LNCAP (cell line): Measurements from ENCODE around the gene CPD.

Source experiments
- TF ChIP-seq, protein P1 (sequence below): fragments of 450-650 bp; IDR thresholded peaks from 2 replicates; pipeline ENCODE4 v1.5.1; 2017; ENCODE audit warnings: mild to moderate bottlenecking

CPD gene

DNA sequence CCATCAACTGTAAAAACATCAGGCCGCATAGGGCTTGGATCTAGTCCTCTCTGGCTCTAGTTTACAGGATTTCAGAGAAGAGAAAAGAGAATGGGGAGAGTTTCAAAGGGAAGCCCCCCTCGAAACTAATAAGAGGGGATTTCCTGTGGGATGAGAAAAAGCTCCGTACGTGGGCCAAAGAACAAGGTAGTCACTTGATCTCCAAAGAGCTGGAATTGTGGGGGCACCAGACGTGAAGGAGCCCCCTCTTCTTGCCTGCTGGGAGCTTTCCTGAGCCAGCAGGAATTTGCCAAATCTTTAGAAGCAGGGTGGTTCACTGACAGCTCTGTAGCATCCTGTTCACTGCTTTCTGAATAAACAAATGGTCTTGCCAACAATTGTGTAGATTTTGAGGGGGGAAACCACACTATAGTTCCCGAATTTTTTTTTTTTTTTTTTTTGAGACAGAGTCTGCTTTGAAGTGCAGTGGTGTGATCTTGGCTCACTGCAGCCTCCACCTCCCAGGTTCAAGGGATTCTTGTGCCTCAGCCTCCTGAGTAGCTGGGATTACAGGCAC is 37.8 kb upstream of the CPD start:
- TF ChIP-seq, protein P1, sequence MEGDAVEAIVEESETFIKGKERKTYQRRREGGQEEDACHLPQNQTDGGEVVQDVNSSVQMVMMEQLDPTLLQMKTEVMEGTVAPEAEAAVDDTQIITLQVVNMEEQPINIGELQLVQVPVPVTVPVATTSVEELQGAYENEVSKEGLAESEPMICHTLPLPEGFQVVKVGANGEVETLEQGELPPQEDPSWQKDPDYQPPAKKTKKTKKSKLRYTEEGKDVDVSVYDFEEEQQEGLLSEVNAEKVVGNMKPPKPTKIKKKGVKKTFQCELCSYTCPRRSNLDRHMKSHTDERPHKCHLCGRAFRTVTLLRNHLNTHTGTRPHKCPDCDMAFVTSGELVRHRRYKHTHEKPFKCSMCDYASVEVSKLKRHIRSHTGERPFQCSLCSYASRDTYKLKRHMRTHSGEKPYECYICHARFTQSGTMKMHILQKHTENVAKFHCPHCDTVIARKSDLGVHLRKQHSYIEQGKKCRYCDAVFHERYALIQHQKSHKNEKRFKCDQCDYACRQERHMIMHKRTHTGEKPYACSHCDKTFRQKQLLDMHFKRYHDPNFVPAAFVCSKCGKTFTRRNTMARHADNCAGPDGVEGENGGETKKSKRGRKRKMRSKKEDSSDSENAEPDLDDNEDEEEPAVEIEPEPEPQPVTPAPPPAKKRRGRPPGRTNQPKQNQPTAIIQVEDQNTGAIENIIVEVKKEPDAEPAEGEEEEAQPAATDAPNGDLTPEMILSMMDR: no peak

DNA sequence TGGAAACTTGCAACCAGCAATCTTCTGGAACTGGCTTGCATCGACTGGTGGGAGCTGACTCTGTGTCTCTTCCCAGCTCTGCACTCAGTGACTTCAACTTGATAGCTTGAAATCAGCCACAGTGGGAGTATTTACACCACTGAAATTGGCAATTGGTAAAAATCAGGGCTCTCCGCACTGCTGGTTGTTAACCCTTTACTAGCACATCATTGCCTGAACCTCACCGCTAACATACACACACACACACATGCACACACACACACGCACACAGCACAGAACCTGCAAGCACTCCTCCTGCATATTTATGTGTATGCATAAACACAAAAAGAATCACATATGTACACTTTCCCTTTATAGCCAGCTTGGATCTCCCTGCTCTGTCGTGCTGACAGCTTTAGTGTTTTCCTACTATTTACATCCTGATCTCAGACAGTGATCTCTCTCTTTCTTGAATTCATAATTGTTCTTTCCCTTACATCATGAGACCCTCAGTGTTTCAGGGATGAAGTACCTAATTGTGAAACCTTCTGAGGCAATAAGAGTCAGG is 37.0 kb upstream of the CPD start:
- TF ChIP-seq, protein P1: no peak

DNA sequence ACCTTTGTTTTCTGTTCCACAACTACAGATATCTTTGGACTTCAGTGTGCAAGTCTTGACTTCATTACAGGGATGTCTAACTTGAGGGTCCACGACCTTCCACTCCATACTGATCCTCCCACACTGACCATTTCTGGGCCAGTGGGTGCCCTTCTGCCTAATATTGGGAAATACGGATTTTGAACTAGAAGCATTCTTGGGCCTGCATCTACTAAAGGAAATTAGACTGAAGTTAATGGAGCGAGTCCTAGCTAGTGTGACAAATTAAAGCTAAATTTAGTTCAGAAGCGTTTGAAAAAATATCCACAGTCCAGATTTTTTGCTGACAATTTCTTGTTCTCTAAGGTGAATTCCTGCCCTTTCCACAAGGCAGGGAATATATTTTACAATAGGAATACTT is 34.9 kb upstream of the CPD start:
- TF ChIP-seq, protein P1: no peak

DNA sequence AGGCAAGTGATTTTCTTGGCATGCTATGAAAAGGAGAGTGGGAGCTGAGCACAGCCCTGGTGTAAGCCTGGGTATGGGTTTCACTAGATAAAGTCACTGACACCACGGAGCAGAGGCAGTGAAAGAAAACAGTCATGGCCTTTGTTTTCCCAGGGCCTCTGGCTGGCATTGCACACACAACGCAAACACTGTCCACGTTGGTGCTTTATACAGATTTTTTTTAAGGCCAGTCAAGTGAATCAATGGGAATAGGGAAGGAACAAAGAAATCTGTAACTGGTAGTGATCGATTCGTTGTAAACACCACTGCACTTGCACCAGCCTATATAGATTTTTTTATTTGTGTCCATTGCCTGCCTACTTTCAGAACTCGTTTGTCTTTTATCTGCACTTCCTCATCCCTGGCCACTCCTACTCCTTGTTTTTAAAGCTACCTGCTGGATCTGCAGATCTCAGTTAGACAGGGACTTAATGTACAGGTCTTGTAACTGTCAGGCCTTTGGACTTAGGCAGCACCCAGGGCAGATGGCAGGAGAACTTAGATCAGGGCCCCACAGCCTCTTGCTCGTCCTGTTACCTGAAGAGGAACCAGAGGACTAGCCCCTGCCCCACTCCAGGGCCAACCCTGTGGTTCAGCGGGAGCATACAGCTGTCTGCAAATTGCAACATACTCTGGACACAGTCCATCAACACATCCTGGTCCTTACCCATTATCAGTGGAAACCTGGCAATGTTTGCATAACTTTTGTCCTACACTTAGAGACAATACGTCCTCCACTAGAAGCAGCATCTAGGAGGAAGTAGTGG is 34.2 kb upstream of the CPD start:
- TF ChIP-seq, protein P1: no peak

DNA sequence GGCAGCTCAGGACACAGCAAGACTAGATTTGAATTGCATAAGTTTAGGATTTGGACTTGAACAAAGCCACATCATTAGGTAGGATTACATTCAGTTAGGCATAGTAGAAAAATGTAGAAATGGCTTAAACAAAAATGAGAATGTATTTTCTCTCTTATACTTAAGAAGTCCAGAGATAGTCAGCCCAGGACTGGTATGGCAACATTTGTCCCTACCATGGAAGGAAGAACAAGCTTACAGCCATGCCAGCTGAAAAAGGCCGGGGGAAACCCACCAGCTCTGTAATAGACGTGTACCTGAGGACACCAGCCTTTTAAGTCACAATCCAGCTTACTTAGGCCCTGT is 33.7 kb upstream of the CPD start:
- TF ChIP-seq, protein P1: no peak

DNA sequence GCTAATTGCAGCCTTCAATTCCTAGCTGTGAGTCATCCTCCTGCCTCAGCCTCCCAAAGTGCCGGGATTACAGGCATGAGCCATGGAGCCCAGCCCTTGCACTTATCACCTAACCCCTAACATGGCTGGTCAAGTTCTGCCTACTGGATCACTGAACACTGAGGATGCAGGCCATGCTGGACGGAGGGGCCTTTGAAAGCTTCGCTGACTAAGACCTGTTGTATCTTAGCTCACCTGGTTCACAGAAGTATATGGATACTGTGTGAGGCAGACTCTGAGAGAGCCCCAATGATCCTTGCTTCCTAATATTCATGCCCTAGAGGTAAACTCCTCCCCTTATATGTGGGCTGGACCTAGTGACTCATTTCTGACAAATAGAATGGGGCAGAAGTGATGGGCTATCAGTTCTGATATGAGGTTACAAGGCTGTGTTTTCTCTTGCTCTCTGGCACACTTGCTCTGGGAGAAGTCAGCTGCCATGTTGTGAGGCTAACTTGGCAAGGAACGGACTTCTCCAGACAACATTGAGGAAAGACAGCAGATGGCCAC is 33.1 kb upstream of the CPD start:
- TF ChIP-seq, protein P1: no peak

DNA sequence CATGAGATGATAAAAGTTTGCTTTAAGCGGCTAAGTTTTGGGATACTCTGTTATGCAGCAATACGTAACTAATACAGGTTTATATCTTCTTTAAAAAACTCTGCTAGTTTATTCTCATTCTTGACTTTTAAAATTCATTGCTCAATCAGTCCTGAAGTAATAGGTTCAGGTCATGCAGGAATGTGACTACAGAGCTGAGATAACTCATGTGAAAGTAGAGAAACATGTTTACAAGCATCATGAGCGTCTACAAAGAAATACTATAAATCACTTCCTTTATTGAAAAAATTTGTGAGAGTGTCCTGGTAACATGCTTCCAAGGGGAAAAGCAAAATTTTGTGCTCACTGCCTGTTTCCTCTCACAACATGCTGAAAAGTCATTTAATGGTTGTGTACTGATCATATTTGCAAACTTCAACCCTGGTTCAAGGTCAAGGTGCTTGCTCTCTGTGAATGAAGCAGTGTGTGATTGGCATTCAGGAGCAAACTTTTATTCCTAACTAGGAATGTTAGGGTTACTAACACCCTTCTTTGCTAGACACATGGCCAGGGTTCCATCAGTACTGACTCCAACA is 32.4 kb upstream of the CPD start:
- TF ChIP-seq, protein P1: no peak
